Epithelial cell of proximal tubule (primary cell): ENCODE data around the gene AHI1. TPM values are rescaled to one million over a fixed set of nuclear protein-coding genes. Genes with fewer than 3 reads are reported as not detected.
"Not testable (repeated sequence)": the region's sequence is repeated elsewhere in the genome, so short reads cannot be mapped to it uniquely, and the experiment has no call there.

Experiments
- DNase-seq: peaks from one replicate; pipeline ENCODE4 v3.0.0-alpha.2; 2011; ENCODE audit warnings: low read depth
- H3K4me3 ChIP-seq: 2 replicates; pipeline ENCODE4 v1.5.1; 2011; ENCODE audit warnings: low read depth, mild to moderate bottlenecking, low read length
- CTCF ChIP-seq: conservative IDR thresholded peaks from 2 replicates; pipeline ENCODE4 v1.5.1; 2012; ENCODE audit warnings: low read depth, mild to moderate bottlenecking, low read length
- total RNA-seq: library from RNA; depleted of rRNA; stranded (reverse); fragments of >200 nt; gene quantifications from 2 replicates; pipeline ENCODE4 v1.2.3, GENCODE V29; 2015

AHI1 gene
- total RNA-seq, 1 donor from 2014 or later, result 7.5 TPM

GRCh38 chr6:135383301-135383700, 114.2 kb downstream of the AHI1 start:
- no peak for DNase-seq
- no peak overlapping the region for H3K4me3 ChIP-seq
- no peak for TF ChIP-seq CTCF

DNA sequence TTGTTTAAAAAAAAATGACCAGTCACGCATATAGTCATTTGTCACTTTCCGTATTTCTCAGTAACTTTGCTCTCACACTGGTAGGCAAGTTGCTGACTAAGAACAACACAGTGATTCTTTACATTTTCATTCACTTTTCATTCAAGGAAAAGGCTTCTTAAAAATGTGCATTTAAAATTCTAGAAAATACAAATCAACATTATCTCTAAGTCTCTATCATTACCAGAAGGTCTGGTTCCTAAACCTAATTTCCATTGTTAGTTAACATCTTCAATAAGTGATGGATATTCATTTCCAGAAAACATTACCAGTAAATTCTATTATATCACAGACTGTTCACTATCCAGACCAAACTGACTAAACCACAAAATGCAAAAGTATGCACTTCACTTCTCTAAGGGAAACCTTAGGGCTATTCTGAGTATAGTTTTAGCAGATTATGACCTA, 115.3 kb downstream of the AHI1 start:
- DNase-seq, result no peak
- H3K4me3 ChIP-seq, result no peak overlapping the region
- TF ChIP-seq CTCF, result no peak

DNA sequence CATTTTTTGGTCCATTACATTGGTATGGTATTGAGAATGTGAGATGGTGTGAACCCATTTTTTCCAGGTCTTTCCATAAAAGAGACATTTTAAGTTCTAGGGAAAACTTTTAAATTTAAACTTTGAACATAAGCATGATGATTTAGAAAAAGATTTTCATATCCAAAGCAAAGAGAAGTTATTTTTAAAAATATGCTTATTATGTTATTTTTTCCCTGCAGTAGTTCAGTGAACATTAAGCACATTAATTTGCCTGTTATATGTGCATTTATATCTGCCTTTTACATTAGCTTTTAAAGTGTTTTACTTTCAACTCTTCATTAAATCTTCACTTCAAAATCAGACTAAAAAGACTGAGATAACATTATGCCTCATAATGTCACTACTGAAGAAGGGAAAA, 116.7 kb downstream of the AHI1 start:
- TF ChIP-seq CTCF, result no peak
- DNase-seq, result no peak
- no peak overlapping the region for H3K4me3 ChIP-seq

- no peak overlapping the region for H3K4me3 ChIP-seq
- no peak for TF ChIP-seq CTCF
- DNase-seq, result no peak
These were observed 117.9 kb downstream of the AHI1 start for GRCh38 chr6:135379647-135380046.

DNA sequence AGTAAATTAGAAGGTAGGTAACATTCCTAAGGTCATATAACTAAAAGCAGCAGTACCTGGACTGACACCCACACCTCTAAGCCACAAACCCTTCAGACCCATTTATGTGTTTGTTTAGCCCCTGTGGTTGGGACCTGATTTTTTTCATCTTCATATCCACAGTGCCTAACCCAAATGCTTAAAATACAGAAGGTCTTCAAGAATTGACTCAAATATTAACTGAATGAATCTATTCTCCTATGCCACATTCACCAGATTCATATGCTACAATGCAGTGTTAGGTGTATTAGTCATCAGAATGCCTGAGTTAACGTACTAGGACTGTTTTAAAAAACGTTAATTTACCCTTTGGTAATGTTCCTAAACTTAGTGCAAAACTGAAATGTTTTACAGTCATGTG, 124.8 kb downstream of the AHI1 start:
- no peak overlapping the region for H3K4me3 ChIP-seq
- TF ChIP-seq CTCF, result no peak
- DNase-seq, result no peak

DNA sequence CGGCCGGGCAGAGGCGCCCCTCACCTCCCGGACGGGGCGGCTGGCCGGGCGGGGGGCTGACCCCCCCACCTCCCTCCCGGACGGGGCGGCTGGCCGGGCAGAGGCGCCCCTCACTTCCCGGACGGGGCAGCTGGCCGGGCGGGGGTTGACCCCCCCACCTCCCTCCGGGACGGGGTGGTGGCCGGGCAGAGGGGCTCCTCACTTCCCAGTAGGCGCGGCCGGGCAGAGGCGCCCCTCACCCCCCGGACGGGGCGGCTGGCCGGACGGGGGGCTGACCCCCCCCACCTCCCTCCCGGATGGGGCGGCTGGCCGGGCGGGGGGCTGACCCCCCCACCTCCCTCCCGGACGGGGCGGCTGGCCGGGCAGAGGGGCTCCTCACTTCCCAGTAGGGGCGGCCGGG, 133.9 kb downstream of the AHI1 start:
- not testable (repeated sequence) for DNase-seq, H3K4me3 ChIP-seq

DNA sequence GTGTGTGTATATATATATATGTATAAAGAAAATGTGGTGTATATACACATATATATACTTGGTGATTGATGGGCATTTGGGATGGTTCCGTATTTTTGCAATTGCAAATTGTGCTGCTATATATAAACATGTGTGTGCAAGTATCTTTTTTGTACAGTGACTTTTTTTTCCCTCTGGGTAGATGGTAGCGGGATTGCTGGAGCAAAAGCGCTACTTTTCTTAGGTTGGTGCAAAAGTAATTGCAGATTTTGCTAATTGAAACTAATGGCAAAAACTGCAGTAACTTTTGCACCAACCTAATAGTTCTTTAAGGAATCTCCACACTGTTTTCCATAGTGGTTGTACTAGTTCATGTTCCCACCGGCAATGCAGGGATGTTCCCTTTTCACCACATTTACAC, 135.4 kb downstream of the AHI1 start:
- no peak for DNase-seq
- no peak overlapping the region for H3K4me3 ChIP-seq
- TF ChIP-seq CTCF, result no peak

GRCh38 chr6:135360222-135360621, 137.3 kb downstream of the AHI1 start:
- DNase-seq, result no peak
- TF ChIP-seq CTCF, result no peak
- H3K4me3 ChIP-seq, result no peak overlapping the region
